Urinary bladder (tissue), 4 donors: ENCODE results near the gene CACNG4. TPM values are rescaled to one million over a fixed set of nuclear protein-coding genes. Genes with fewer than 3 reads are reported as not detected.

Source experiments
- DNase-seq: peaks from one replicate; pipeline ENCODE4 v3.0.0-alpha.2; 2015; ENCODE audit errors: extremely low spot score
- H3K27ac ChIP-seq: one replicate; pipeline ENCODE4 v1.5.1; 2013; ENCODE audit warnings: low read depth, mild to moderate bottlenecking, moderate library complexity
- H3K36me3 ChIP-seq: one replicate; pipeline ENCODE4 v1.6.1; 2013; ENCODE audit warnings: mild to moderate bottlenecking, moderate library complexity; ENCODE audit not compliant: insufficient read depth
- H3K4me1 ChIP-seq: one replicate; pipeline ENCODE4 v1.6.1; 2013; ENCODE audit warnings: mild to moderate bottlenecking, moderate library complexity; ENCODE audit not compliant: insufficient read depth
- H3K4me3 ChIP-seq: one replicate; pipeline ENCODE4 v1.5.1; 2013; ENCODE audit warnings: low read depth, low read length
- WGBS: extraction: QIAGEN DNeasy Blood & Tissue Kit; methylation state at CpG from one replicate; pipeline ENCODE4 v1.1.7; 2013; 5-methylcytosine and 5-hydroxymethylcytosine counted together
- polyA plus RNA-seq: library from polyadenylated mRNA; stranded (reverse); fragments of 200-250 nt; gene quantifications from one replicate; pipeline ENCODE4 v1.2.3, GENCODE V29; 2013
- total RNA-seq: library from RNA; depleted of rRNA; stranded (reverse); fragments of >200 nt; gene quantifications from one replicate; pipeline ENCODE4 v1.2.3, GENCODE V29; 2014
- donor health status: healthy with polysubstance abuse.
- donor health status: healthy.

The CACNG4 gene
- total and polyA plus RNA-seq, 2 donors = 0.20 to 4.0 TPM

DNA sequence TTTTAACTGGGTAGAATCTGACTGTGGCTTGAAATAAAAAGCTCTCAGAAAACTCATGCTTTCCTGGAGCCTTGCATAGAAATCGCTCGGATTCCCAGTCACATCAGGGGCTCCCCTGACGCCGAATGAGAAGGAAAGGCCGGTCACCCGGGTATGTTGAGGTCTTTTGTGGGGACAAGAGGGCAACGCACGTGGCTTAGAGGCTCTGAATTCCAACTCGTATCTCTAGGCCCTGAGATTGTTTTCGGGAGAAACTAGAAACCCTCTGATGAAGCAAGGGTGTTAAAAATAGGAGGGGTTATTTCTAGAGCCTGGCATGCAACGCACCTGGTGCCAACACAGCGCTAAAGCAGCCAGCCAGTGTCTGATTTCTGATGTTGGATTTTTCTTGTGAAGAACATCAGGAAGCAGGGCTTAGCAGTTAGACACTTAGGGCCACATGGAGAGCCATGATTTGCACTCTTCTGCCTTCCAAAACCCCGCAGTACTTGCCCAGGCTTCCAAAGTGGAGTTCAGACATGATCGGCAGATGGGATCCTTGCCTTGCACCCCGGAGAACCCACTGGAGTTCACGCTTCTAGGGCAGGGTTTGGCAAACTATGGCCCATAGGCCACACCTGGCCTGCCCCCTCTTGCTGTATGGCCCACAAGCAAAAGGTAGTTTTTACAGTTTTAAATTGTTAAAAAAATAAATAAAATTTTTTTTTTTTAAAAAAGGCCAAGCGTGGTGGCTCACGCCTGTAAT, 92.4 kb downstream of the CACNG4 start:
- Histone ChIP-seq H3K4me3 (no peak overlapping the region), H3K36me3 (no peaks in the 10 kb centered on the region), H3K4me1 (no peaks in the 10 kb centered on the region), H3K27ac (no peak overlapping the region)
- WGBS = 88% methylated on average over 18 of the region's 18 CpGs
- no peak for DNase-seq

DNA sequence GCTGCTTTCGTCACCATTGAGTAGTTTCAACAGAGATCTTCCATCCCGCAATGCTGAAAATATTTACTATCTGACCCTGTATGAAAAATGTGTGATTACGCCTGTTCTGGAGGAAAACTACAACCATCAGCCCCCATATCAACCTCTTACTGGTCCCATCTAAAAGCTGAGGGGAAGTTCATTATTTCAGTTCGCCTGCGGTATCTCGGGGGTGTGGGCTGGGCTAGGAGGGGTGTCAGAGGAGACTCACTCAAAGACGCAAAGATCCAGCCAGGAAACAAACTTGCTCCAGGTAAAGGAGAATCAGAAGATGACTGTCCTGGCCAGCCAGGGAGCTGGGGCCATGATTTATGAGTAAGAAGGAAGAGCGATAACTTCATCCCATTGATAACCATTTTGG, 93.5 kb downstream of the CACNG4 start:
- H3K36me3 ChIP-seq = no peaks in the 10 kb centered on the region
- H3K4me3 ChIP-seq = no peak overlapping the region
- H3K27ac ChIP-seq = no peak overlapping the region
- 97% methylated on average over 8 of the region's 8 CpGs for WGBS
- H3K4me1 ChIP-seq = no peaks in the 10 kb centered on the region
- DNase-seq = no peak

DNA sequence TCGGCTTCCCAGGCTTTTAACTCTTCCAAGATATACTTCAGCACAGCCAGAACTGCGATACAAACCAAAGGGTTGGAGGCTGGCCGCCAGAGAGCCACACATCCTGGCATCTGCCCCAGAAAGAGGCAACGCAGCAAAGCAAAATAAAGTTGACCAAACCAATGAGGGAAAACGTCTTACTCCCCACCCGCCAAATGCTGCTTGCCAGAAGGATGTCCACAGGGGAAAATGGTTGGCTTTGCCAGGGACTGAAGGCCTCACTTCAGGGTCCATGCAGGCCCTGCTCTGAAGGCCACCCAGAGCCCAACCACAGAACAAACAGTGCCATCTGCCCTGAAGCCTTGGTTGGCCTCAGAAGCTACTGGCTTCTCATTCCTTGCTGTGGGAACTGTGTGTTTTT, 94.9 kb downstream of the CACNG4 start:
- WGBS = 77% methylated on average over 6 of the region's 6 CpGs
- no peaks in the 10 kb centered on the region for H3K4me1 ChIP-seq
- DNase-seq = no peak
- no peak overlapping the region for H3K27ac ChIP-seq
- no peaks in the 10 kb centered on the region for H3K36me3 ChIP-seq
- H3K4me3 ChIP-seq = no peak overlapping the region

- Histone ChIP-seq H3K36me3 (no peaks in the 10 kb centered on the region), H3K4me3 (no peak overlapping the region), H3K27ac (no peak overlapping the region), H3K4me1 (no peaks in the 10 kb centered on the region)
- WGBS = 86% methylated on average over 6 of the region's 6 CpGs
- no peak for DNase-seq
Observed at GRCh38 chr17:67063141-67063540, 98.6 kb downstream of the CACNG4 start.

GRCh38 chr17:67066717-67067116, 102.2 kb downstream of the CACNG4 start:
- no peak overlapping the region for H3K27ac ChIP-seq
- H3K4me1 ChIP-seq = no peaks in the 10 kb centered on the region
- H3K4me3 ChIP-seq = no peak overlapping the region
- H3K36me3 ChIP-seq = no peaks in the 10 kb centered on the region
- DNase-seq = no peak
- WGBS = 32% methylated on average over 2 of the region's 2 CpGs

DNA sequence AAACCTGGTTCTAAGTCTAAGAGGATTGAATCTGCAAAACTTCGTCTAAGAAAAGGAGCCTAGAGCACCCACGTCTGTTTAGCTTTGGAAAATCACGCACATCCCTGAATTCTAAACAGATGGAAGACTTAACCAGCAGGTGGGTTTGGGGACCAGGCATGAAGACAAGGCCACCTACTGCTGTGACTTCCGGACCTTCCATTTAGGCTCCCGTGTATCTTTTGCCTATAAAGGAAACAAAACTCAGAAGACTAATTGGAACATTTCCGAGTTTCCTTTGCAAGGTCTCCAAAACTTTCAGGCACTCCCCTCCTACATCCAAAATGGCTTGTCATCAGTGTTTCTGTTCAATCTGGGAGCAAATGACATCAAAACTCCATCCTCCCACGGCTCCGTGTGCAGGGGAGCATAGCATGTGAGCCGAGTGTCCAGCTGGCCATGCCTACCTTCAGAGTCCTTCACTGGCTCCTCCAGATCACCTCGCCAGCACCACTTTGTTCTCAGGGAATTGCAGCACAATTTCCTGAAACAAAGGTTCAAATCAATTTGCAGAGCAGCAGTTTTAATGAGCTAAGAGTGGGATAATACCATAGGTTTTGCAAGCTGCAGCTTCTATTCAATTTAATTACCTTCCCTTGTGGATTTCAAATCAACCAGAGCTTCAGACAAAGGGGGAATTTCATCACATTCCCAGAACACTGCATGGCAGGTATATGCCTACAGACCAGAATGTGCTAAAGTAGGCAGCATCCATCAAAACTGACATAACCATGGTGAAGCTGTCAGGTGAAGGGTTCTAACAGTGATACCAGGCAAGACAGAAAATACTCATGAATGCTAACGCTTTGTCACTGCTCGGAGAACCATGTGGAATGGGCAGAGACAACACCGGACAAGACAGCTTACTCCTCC, 103.3 kb downstream of the CACNG4 start:
- no peak for DNase-seq
- Histone ChIP-seq H3K4me3 (no peak overlapping the region), H3K4me1 (no peaks in the 10 kb centered on the region), H3K36me3 (peaks cover 2% of the 10 kb centered on the region), H3K27ac (no peak overlapping the region)
- WGBS = 86% methylated on average over 13 of the region's 13 CpGs

GRCh38 chr17:67068999-67069398, 104.5 kb downstream of the CACNG4 start:
- no peaks in the 10 kb centered on the region for H3K4me1 ChIP-seq
- H3K4me3 ChIP-seq = no peak overlapping the region
- WGBS = 52% methylated on average over 3 of the region's 3 CpGs

DNA sequence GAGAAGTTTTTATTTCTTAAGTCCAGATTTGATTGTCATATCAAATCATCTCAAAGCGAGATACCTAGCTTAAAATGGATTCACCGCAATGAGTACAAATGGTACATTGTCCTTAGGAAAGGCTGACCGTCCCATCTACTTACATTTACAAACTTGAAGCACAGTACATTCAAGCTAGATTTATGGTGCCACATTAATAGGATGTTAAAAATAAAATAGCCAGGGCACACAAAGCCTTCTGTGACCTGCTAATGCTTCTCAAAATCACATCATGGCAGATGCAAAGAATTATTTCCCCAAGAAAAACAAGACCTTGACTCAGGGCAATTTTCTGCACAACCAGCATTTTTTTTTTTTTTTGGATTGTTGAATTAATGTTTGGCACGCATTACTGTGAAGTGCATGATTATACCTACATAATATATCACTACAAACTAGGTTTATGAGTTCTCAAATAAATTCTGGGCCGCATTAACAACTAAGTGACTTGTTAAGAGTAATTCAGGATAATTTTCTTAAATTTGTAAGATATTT, 105.2 kb downstream of the CACNG4 start:
- no peak for DNase-seq
- 77% methylated on average over 5 of the region's 5 CpGs for WGBS
- no peaks in the 10 kb centered on the region for H3K4me1 ChIP-seq

More at GRCh38 chr17:67068999-67069398, 104.5 kb downstream of the CACNG4 start:
- Histone ChIP-seq H3K27ac (no peak overlapping the region), H3K36me3 (peaks cover 2% of the 10 kb centered on the region)
- DNase-seq = no peak

DNA sequence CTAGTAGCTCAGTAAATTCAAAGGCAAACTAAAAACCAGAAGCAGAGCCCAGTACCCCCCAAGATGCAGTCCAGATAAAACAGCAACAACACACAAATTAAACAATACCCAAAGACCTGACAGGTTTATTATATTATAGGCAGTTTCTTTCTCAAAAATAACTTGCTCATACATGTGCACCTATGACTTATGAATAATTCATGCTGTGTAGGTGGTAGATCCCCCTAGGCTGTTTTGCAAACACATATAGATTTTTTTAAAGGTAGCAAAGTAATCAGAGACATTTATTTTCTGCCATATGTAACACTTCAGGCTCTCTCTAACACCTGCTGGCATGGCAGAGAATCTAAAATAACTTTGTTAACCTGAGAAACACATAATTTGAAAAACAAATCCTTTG, 107.1 kb downstream of the CACNG4 start:
- H3K4me1 ChIP-seq = no peaks in the 10 kb centered on the region
- no peak for DNase-seq
- H3K36me3 ChIP-seq = peaks cover 2% of the 10 kb centered on the region
- no peak overlapping the region for H3K4me3 ChIP-seq
- H3K27ac ChIP-seq = no peak overlapping the region

More for the DNA sequence above, 105.2 kb downstream of the CACNG4 start:
- no peak overlapping the region for H3K4me3 ChIP-seq
- peaks cover 2% of the 10 kb centered on the region for H3K36me3 ChIP-seq
- H3K27ac ChIP-seq = no peak overlapping the region

DNA sequence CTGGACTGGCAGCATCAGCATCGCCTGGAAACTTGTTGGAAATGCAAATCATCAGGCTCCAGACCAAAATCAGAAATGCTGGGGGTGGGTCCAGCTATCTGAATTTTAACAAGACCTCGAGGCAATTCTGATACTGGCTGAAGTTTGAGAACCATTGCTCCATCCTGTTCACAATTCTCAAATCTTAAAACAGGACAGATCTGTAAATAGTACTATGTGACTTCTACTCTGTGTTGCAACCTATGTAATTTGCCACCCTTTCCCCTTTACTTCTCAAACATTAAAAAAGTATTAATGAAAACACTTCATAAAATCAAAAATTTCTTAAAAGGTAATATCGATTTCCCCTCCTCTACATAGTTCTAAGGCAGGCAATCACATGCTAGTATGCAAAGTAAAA, 108.4 kb downstream of the CACNG4 start:
- H3K4me1 ChIP-seq = no peaks in the 10 kb centered on the region
- H3K4me3 ChIP-seq = no peak overlapping the region
- peaks cover 2% of the 10 kb centered on the region for H3K36me3 ChIP-seq
- 90% methylated on average over 3 of the region's 3 CpGs for WGBS
- H3K27ac ChIP-seq = no peak overlapping the region
- no peak for DNase-seq

DNA sequence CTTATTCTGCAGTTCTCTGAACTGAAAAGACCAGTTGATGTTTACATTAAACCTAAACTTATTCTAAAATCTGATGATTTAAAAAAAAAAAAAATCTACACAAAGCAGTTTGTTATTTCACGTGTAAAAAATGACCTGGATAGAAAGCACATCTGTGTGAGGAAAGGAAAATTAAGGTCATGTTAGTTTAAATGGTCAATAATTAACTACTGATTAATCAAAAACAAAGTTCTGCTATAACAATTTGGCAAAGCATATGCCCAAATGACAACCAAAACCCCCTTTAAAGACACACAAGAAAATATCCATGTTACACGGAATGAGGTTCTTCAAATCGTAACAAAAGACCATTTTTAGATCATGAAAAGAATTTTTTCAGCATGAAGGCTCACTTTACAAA, 110.3 kb downstream of the CACNG4 start:
- no peak for DNase-seq
- WGBS = 85% methylated on average over 3 of the region's 3 CpGs
- Histone ChIP-seq H3K4me1 (no peaks in the 10 kb centered on the region), H3K4me3 (no peak overlapping the region), H3K36me3 (peaks cover 2% of the 10 kb centered on the region), H3K27ac (no peak overlapping the region)

GRCh38 chr17:67076290-67076689, 111.8 kb downstream of the CACNG4 start:
- Histone ChIP-seq H3K4me3 (no peak overlapping the region), H3K4me1 (no peaks in the 10 kb centered on the region), H3K27ac (no peak overlapping the region), H3K36me3 (peaks cover 2% of the 10 kb centered on the region)
- DNase-seq = no peak
- 80% methylated on average over 7 of the region's 7 CpGs for WGBS

GRCh38 chr17:67078292-67078691, 113.8 kb downstream of the CACNG4 start:
- Histone ChIP-seq H3K4me3 (no peak overlapping the region), H3K27ac (no peak overlapping the region), H3K4me1 (no peaks in the 10 kb centered on the region), H3K36me3 (peaks cover 3% of the 10 kb centered on the region)
- 94% methylated on average over 11 of the region's 11 CpGs for WGBS
- no peak for DNase-seq

DNA sequence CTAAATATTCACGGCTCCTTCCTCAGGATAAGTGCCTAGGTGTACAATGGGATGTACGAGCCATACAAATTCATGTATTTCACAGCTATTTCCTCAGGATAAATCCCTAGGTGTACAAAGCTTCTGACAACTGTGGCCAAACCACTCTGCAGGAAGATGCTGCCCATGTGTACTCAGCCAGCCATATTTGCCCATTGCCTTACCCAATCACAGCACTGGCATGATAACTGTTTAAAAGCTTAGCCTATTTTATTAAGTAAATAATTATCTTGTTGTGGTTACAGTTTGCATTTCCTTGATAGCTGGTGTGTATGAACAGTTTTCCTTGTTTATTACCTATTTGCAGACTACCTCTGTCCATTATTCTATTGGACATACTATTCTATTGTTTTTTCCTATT, 115.0 kb downstream of the CACNG4 start:
- no peak for DNase-seq
- H3K36me3 ChIP-seq = peaks cover 3% of the 10 kb centered on the region
- WGBS = 96% methylated on average over 2 of the region's 2 CpGs
- H3K4me3 ChIP-seq = no peak overlapping the region
- no peak overlapping the region for H3K27ac ChIP-seq
- H3K4me1 ChIP-seq = no peaks in the 10 kb centered on the region
